ENCODE measurements around the gene LANCL1.

Gene LANCL1

DNA sequence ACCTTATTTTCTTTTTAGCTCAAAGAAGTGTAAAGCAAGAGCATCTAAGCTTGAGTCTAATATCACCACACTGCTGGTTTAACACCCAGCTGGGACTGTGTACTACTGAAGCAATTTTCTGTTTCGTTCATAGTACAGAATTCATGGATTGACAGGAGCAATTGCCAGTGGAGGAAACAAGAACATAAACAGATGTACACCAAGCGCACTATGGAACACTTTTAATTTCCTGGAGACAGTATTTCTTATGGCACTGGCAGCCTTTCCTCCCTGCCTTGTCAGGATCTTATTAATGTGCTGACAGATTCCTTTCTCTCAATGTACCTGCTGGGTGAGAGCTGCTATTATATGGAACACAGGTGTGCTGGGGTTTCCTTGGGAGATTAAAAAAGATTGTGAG lies 4.2 kb upstream of the LANCL1 start:
- no peak overlapping the region for H2AK5ac ChIP-seq (ENCODE audit: low read length)
- no peaks in the 10 kb centered on the region for H3K27me3 ChIP-seq (ENCODE audit: insufficient read depth, low read length)
- H3K4me2 ChIP-seq (ENCODE audit: low read length): no peak overlapping the region
- no peak overlapping the region for H3K9ac ChIP-seq (ENCODE audit: low read length)
- H3K4ac ChIP-seq (ENCODE audit: low read depth, low read length): no peak overlapping the region
- no peak overlapping the region for H2BK12ac ChIP-seq (ENCODE audit: low read length)
- H3K79me2 ChIP-seq (ENCODE audit: control insufficient read depth, insufficient read depth, low read length, poor library complexity): no peaks in the 10 kb centered on the region
- no peak overlapping the region for H2AFZ ChIP-seq (ENCODE audit: insufficient read depth, low read length, poor library complexity)
- H3K23ac ChIP-seq (ENCODE audit: low read length): no peak overlapping the region
- no peaks in the 10 kb centered on the region for H3K4me1 ChIP-seq (ENCODE audit: control insufficient read depth in 1 of 2, insufficient read depth in 2 of 2, low read length in 2 of 2)
- H4K12ac ChIP-seq (ENCODE audit: low read depth, low read length): no peak overlapping the region
- H3K79me1 ChIP-seq (ENCODE audit: low read length): peaks cover 3% of the 10 kb centered on the region
- no peak for DNase-seq
- no peak overlapping the region for H3K18ac ChIP-seq (ENCODE audit: low read length)
- H3K4me3 ChIP-seq (ENCODE audit: low read depth, low read length): no peak overlapping the region
- H3K27ac ChIP-seq (ENCODE audit: low read depth, low read length): no peak overlapping the region
- H2BK120ac ChIP-seq (ENCODE audit: insufficient read depth, low read length, poor library complexity): no peak overlapping the region
- no peak overlapping the region for H4K91ac ChIP-seq (ENCODE audit: low read depth, low read length)
- H3K36me3 ChIP-seq (ENCODE audit: control insufficient read depth in 1 of 2, insufficient read depth in 2 of 2, low read length in 2 of 2): no peaks in the 10 kb centered on the region
- no peak overlapping the region for H3K14ac ChIP-seq (ENCODE audit: low read length)
- H3K9me3 ChIP-seq (ENCODE audit: insufficient read depth, low read depth, low read length): peaks cover 3% of the 10 kb centered on the region
- H4K8ac ChIP-seq (ENCODE audit: low read depth, low read length): no peak overlapping the region
- no peak overlapping the region for H2BK5ac ChIP-seq (ENCODE audit: low read depth, low read length, poor library complexity)
- no CpG with 5 or more reads among the region's 2 CpGs for WGBS (ENCODE audit: extremely low coverage, insufficient coverage, insufficient read length)

DNA sequence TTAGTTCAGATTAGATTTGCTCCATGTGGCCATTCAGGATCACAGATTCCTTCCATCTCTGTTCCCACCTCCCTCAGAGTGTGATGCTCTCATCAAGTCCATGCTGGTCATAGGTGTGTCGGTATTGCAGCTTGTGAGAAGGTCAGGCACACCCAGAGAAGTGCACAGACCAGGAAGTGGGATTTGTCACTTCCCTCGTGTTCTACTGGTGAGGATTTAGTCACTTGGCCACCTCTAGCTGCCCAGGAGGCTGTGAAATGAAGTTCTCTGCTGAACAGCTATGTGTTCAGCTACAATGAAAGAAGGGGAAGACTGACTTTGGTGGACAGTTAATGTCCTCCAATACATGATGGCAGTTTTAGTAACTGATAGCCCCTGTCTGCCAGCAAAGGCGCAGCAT lies 3.5 kb upstream of the LANCL1 start:
- no peaks in the 10 kb centered on the region for H3K4me1 ChIP-seq (ENCODE audit: control insufficient read depth in 1 of 2, insufficient read depth in 2 of 2, low read length in 2 of 2)
- H3K23ac ChIP-seq (ENCODE audit: low read length): no peak overlapping the region
- no peak overlapping the region for H2AFZ ChIP-seq (ENCODE audit: insufficient read depth, low read length, poor library complexity)
- H3K79me1 ChIP-seq (ENCODE audit: low read length): peaks cover 3% of the 10 kb centered on the region
- no peaks in the 10 kb centered on the region for H3K27me3 ChIP-seq (ENCODE audit: insufficient read depth, low read length)
- DNase-seq: no peak
- H3K9ac ChIP-seq (ENCODE audit: low read length): no peak overlapping the region
- no peak overlapping the region for H3K18ac ChIP-seq (ENCODE audit: low read length)
- no peaks in the 10 kb centered on the region for H3K79me2 ChIP-seq (ENCODE audit: control insufficient read depth, insufficient read depth, low read length, poor library complexity)
- H2BK5ac ChIP-seq (ENCODE audit: low read depth, low read length, poor library complexity): no peak overlapping the region
- no peak overlapping the region for H4K12ac ChIP-seq (ENCODE audit: low read depth, low read length)
- H3K4me3 ChIP-seq (ENCODE audit: low read depth, low read length): no peak overlapping the region
- H2BK120ac ChIP-seq (ENCODE audit: insufficient read depth, low read length, poor library complexity): no peak overlapping the region
- H2AK5ac ChIP-seq (ENCODE audit: low read length): no peak overlapping the region
- no peak overlapping the region for H3K14ac ChIP-seq (ENCODE audit: low read length)
- no peak overlapping the region for H4K8ac ChIP-seq (ENCODE audit: low read depth, low read length)
- WGBS (ENCODE audit: extremely low coverage, insufficient coverage, insufficient read length): no CpG with 5 or more reads among the region's 3 CpGs
- no peak overlapping the region for H4K91ac ChIP-seq (ENCODE audit: low read depth, low read length)
- H2BK12ac ChIP-seq (ENCODE audit: low read length): no peak overlapping the region
- H3K4ac ChIP-seq (ENCODE audit: low read depth, low read length): no peak overlapping the region
- H3K4me2 ChIP-seq (ENCODE audit: low read length): no peak overlapping the region
- H3K9me3 ChIP-seq (ENCODE audit: insufficient read depth, low read depth, low read length): peaks cover 3% of the 10 kb centered on the region
- H3K36me3 ChIP-seq (ENCODE audit: control insufficient read depth in 1 of 2, insufficient read depth in 2 of 2, low read length in 2 of 2): no peaks in the 10 kb centered on the region
- H3K27ac ChIP-seq (ENCODE audit: low read depth, low read length): no peak overlapping the region

DNA sequence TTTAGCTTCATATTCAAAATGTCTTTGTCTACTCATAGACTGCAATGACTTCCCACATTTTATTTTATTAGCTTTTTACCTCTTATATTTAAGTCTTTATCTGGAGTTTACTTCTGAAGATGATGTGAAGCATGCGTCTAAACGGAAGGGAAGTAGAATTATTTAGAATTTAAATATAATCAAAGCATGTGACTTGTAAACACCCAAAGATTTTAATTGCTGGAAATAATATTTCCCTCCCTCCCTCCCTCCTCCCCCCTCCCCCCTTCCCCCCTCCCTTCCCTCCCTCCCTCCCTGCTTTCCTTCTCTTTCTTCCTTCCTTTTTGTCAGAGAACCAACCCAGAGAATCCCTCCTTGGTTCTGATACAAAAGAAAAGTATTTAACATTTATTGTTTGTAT lies 2.1 kb upstream of the LANCL1 start:
- H3K27ac ChIP-seq (ENCODE audit: low read depth, low read length): no peak overlapping the region
- no peak overlapping the region for H3K14ac ChIP-seq (ENCODE audit: low read length)
- H3K79me2 ChIP-seq (ENCODE audit: control insufficient read depth, insufficient read depth, low read length, poor library complexity): no peaks in the 10 kb centered on the region
- H3K4ac ChIP-seq (ENCODE audit: low read depth, low read length): no peak overlapping the region
- H3K27me3 ChIP-seq (ENCODE audit: insufficient read depth, low read length): no peaks in the 10 kb centered on the region
- H2BK12ac ChIP-seq (ENCODE audit: low read length): no peak overlapping the region
- H3K36me3 ChIP-seq (ENCODE audit: control insufficient read depth in 1 of 2, insufficient read depth in 2 of 2, low read length in 2 of 2): no peaks in the 10 kb centered on the region
- H3K9ac ChIP-seq (ENCODE audit: low read length): no peak overlapping the region
- H3K18ac ChIP-seq (ENCODE audit: low read length): no peak overlapping the region
- H2BK120ac ChIP-seq (ENCODE audit: insufficient read depth, low read length, poor library complexity): no peak overlapping the region
- peaks cover 3% of the 10 kb centered on the region for H3K79me1 ChIP-seq (ENCODE audit: low read length)
- no peak overlapping the region for H4K8ac ChIP-seq (ENCODE audit: low read depth, low read length)
- no peak for DNase-seq
- H3K23ac ChIP-seq (ENCODE audit: low read length): no peak overlapping the region
- no peak overlapping the region for H4K91ac ChIP-seq (ENCODE audit: low read depth, low read length)
- no peak overlapping the region for H4K12ac ChIP-seq (ENCODE audit: low read depth, low read length)
- H2AFZ ChIP-seq (ENCODE audit: insufficient read depth, low read length, poor library complexity): no peak overlapping the region
- H3K4me2 ChIP-seq (ENCODE audit: low read length): no peak overlapping the region
- WGBS (ENCODE audit: extremely low coverage, insufficient coverage, insufficient read length): no CpG with 5 or more reads among the region's 2 CpGs
- no peak overlapping the region for H2AK5ac ChIP-seq (ENCODE audit: low read length)
- peaks cover 2% of the 10 kb centered on the region for H3K9me3 ChIP-seq (ENCODE audit: insufficient read depth, low read depth, low read length)
- no peak overlapping the region for H2BK5ac ChIP-seq (ENCODE audit: low read depth, low read length, poor library complexity)
- no peaks in the 10 kb centered on the region for H3K4me1 ChIP-seq (ENCODE audit: control insufficient read depth in 1 of 2, insufficient read depth in 2 of 2, low read length in 2 of 2)
- H3K4me3 ChIP-seq (ENCODE audit: low read depth, low read length): no peak overlapping the region

DNA sequence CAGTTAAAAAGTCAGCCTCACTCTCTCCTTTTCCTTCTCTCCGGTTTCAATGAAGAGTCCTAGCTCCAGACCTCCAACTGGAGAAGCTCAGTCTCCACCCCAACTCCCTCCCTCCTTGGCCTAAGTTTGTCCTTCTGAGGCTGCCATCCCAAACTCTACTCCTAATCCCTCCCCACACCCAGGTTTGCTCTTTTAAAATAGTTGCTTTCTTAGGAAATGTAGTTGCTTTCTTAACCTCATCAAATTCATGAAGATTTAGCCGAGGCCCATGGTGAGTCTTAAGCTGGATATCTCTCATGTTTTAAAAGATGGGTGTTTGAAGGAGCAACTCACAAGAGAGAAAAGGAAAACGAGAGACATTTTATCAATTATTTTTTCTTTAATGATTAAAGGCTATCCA lies 937 bp upstream of the LANCL1 start:
- Histone ChIP-seq H3K23ac (ENCODE audit: low read length) (no peak overlapping the region), H3K18ac (ENCODE audit: low read length) (no peak overlapping the region), H3K4ac (ENCODE audit: low read depth, low read length) (no peak overlapping the region), H3K9me3 (ENCODE audit: insufficient read depth, low read depth, low read length) (peaks cover 2% of the 10 kb centered on the region), H4K12ac (ENCODE audit: low read depth, low read length) (no peak overlapping the region), H2BK120ac (ENCODE audit: insufficient read depth, low read length, poor library complexity) (no peak overlapping the region), H3K36me3 (ENCODE audit: control insufficient read depth in 1 of 2, insufficient read depth in 2 of 2, low read length in 2 of 2) (peaks cover 0 to 3% of the 10 kb centered on the region in 2 experiments), H3K4me3 (ENCODE audit: low read depth, low read length) (no peak overlapping the region), H3K4me1 (ENCODE audit: control insufficient read depth in 1 of 2, insufficient read depth in 2 of 2, low read length in 2 of 2) (no peaks in the 10 kb centered on the region), H3K14ac (ENCODE audit: low read length) (no peak overlapping the region), H3K4me2 (ENCODE audit: low read length) (peak overlapping the region; percentile 36), H3K79me2 (ENCODE audit: control insufficient read depth, insufficient read depth, low read length, poor library complexity) (no peaks in the 10 kb centered on the region), H4K8ac (ENCODE audit: low read depth, low read length) (peak overlapping the region; percentile 35), H3K79me1 (ENCODE audit: low read length) (peaks cover 3% of the 10 kb centered on the region), H3K9ac (ENCODE audit: low read length) (no peak overlapping the region), H2AK5ac (ENCODE audit: low read length) (no peak overlapping the region), H2BK5ac (ENCODE audit: low read depth, low read length, poor library complexity) (no peak overlapping the region), H2BK12ac (ENCODE audit: low read length) (no peak overlapping the region), H4K91ac (ENCODE audit: low read depth, low read length) (no peak overlapping the region), H3K27me3 (ENCODE audit: insufficient read depth, low read length) (no peaks in the 10 kb centered on the region), H2AFZ (ENCODE audit: insufficient read depth, low read length, poor library complexity) (peak overlapping the region; percentile 41), H3K27ac (ENCODE audit: low read depth, low read length) (no peak overlapping the region)
- no peak for DNase-seq
- WGBS (ENCODE audit: extremely low coverage, insufficient coverage, insufficient read length): no CpG with 5 or more reads among the region's 3 CpGs

Data from trophoblast cell (in vitro differentiated cells and primary cell).